Measurements from ENCODE around the gene KRTAP5-4. TPM values are rescaled to one million over a fixed set of nuclear protein-coding genes. Genes with fewer than 3 reads are reported as not detected.

Gene KRTAP5-4
- total and polyA plus RNA-seq, 2 donors (not counting 1 experiment from before 2014, with no cell fraction given): not detected

- no peaks in the 10 kb centered on the region for H3K9me3 ChIP-seq (ENCODE audit: control extremely low read depth in 1 of 3, control insufficient read depth in 2 of 3, insufficient read depth in 1 of 3, low read length in 2 of 3)
- H4K20me1 ChIP-seq (ENCODE audit: control insufficient read depth, insufficient read depth, low read length, poor library complexity, severe bottlenecking): no peaks in the 10 kb centered on the region
- no peak overlapping the region for H3K4me3 ChIP-seq (ENCODE audit: control extremely low read depth in 1 of 5, extremely low read depth in 1 of 5, insufficient read depth in 1 of 5, low read depth in 2 of 5, low read length in 4 of 5)
- Mint-ChIP-seq H3K27ac (no peak overlapping the region), H3K4me3 (no peak overlapping the region), H3K9me3 (ENCODE audit: insufficient read depth) (no peaks in the 10 kb centered on the region), H3K27me3 (peaks cover 45% of the 10 kb centered on the region), H3K4me1 (no peaks in the 10 kb centered on the region)
- H3K27ac ChIP-seq (ENCODE audit: low read length in 2 of 2): no peak overlapping the region
- DNase-seq (no peak), ATAC-seq (ENCODE audit: low read depth) (no peak)
- CTCF ChIA-PET: interaction anchor here (1.2 to 1.5 kb wide), 3 partner anchors 10 to 364 kb away, joined by 3 to 7 read pairs (median 6); no protein-coding TSS in a partner anchor
- no peaks in the 10 kb centered on the region for H3K79me2 ChIP-seq (ENCODE audit: control insufficient read depth, insufficient read depth, low read length)
- H3K27me3 ChIP-seq (replicated peaks in 1 of 4; ENCODE audit: control extremely low read depth in 1 of 4, control insufficient read depth in 3 of 4, insufficient read depth in 4 of 4, low read length in 3 of 4): peaks cover 0 to 27% (median 5%) of the 10 kb centered on the region in 4 experiments
- no peaks in the 10 kb centered on the region for H3K4me1 ChIP-seq (ENCODE audit: control insufficient read depth in 2 of 2, insufficient read depth in 2 of 2, low read length in 2 of 2)
- intact Hi-C loops (cut with micrococcal nuclease): no loop called here
- TF ChIP-seq CTCF (IDR thresholded peaks at IDR 0.05) (no peak), EZH2 (IDR thresholded peaks at IDR 0.05; ENCODE audit: borderline replicate concordance, insufficient read depth, low read depth, low read length, poor library complexity, severe bottlenecking) (no peak)
- H2AFZ ChIP-seq (ENCODE audit: insufficient read depth, low read depth, low read length, poor library complexity, severe bottlenecking): no peak overlapping the region
- no peaks in the 10 kb centered on the region for H3K36me3 ChIP-seq (replicated peaks in 1 of 2; ENCODE audit: control extremely low read depth in 1 of 2, control insufficient read depth in 1 of 2, extremely low read depth in 1 of 2, insufficient read depth in 2 of 2, low read length in 1 of 2)
- H3K4me2 ChIP-seq (replicated peaks; ENCODE audit: low read depth, low read length, poor library complexity, severe bottlenecking): no peak overlapping the region
- 92% methylated on average over 10 of the region's 19 CpGs for WGBS (ENCODE audit: insufficient coverage)
- POLR2A ChIA-PET: no interaction called here
- H3K9ac ChIP-seq (ENCODE audit: low read length): no peak overlapping the region
Observed at GRCh38 chr11:1636291-1636950, 14.5 kb upstream of the KRTAP5-4 start.

- ChIA-PET POLR2A (no interaction called here), CTCF (no interaction called here)
- intact Hi-C loops (cut with micrococcal nuclease): no loop called here
- Mint-ChIP-seq H3K27me3 (peaks cover 50% of the 10 kb centered on the region), H3K27ac (no peak overlapping the region), H3K4me3 (no peak overlapping the region), H3K9me3 (ENCODE audit: insufficient read depth) (no peaks in the 10 kb centered on the region), H3K4me1 (peaks cover 1% of the 10 kb centered on the region)
- no peak for TF ChIP-seq CTCF (IDR thresholded peaks at IDR 0.05)
- no peak for TF ChIP-seq EZH2 (IDR thresholded peaks at IDR 0.05; ENCODE audit: borderline replicate concordance, insufficient read depth, low read depth, low read length, poor library complexity, severe bottlenecking)
- Histone ChIP-seq H3K9ac (ENCODE audit: low read length) (no peak overlapping the region), H3K27ac (ENCODE audit: low read length in 2 of 2) (no peak overlapping the region), H3K4me3 (ENCODE audit: control extremely low read depth in 1 of 5, extremely low read depth in 1 of 5, insufficient read depth in 1 of 5, low read depth in 2 of 5, low read length in 4 of 5) (no peak overlapping the region), H3K27me3 (replicated peaks in 1 of 4; ENCODE audit: control extremely low read depth in 1 of 4, control insufficient read depth in 3 of 4, insufficient read depth in 4 of 4, low read length in 3 of 4) (peaks cover 0 to 14% (median 6%) of the 10 kb centered on the region in 4 experiments), H2AFZ (ENCODE audit: insufficient read depth, low read depth, low read length, poor library complexity, severe bottlenecking) (no peak overlapping the region), H3K4me2 (replicated peaks; ENCODE audit: low read depth, low read length, poor library complexity, severe bottlenecking) (no peak overlapping the region), H3K9me3 (ENCODE audit: control extremely low read depth in 1 of 3, control insufficient read depth in 2 of 3, insufficient read depth in 1 of 3, low read length in 2 of 3) (no peaks in the 10 kb centered on the region), H3K79me2 (ENCODE audit: control insufficient read depth, insufficient read depth, low read length) (no peaks in the 10 kb centered on the region), H3K4me1 (ENCODE audit: control insufficient read depth in 2 of 2, insufficient read depth in 2 of 2, low read length in 2 of 2) (peaks cover 4 to 5% of the 10 kb centered on the region in 2 donors), H3K36me3 (replicated peaks in 1 of 2; ENCODE audit: control extremely low read depth in 1 of 2, control insufficient read depth in 1 of 2, extremely low read depth in 1 of 2, insufficient read depth in 2 of 2, low read length in 1 of 2) (no peaks in the 10 kb centered on the region), H4K20me1 (ENCODE audit: control insufficient read depth, insufficient read depth, low read length, poor library complexity, severe bottlenecking) (no peaks in the 10 kb centered on the region)
- WGBS (ENCODE audit: insufficient coverage): 87% methylated on average over 10 of the region's 10 CpGs
- DNase-seq: no peak
- ATAC-seq (ENCODE audit: low read depth): no peak
Observed at GRCh38 chr11:1633864-1634263, 11.9 kb upstream of the KRTAP5-4 start.

All from B cell (primary cell).